Measurements from ENCODE around the gene WFIKKN2.

The WFIKKN2 gene

DNA sequence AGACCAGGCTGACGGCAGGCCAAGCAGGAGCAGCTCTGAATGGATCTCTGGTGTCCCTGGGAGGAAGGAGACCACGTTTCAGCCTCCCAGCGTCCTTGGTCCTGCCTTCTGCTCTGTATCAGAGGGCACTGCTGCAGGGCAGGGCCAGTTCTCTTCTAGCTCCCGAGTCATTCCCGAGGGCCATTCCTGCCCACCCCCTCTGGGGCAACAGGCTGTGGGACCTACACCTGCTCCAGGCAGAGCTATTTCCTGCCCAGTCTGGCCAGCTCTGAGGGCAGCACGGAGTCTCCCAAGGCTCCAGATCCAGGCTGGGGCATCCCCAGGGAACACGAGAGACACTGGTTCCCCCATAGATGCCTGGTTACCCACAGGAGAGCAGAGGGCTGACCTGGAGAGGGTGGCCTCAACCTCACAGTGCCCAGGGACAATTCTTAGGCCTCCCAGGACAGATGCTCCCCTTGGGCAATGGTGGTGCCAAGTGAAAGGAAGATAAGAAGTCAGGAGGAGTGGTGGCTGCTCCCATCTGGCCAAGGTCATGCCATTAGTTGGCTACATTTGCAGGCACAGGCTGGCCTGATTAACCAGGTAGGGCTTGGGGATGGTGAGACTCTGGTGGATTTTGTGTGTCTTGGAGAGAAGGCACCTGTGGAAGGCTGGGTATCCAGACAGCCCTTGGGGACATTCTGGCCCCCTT lies 2.0 kb downstream of the WFIKKN2 start:
- no peak for DNase-seq (ENCODE audit: low spot score)
- TF ChIP-seq, protein P1, sequence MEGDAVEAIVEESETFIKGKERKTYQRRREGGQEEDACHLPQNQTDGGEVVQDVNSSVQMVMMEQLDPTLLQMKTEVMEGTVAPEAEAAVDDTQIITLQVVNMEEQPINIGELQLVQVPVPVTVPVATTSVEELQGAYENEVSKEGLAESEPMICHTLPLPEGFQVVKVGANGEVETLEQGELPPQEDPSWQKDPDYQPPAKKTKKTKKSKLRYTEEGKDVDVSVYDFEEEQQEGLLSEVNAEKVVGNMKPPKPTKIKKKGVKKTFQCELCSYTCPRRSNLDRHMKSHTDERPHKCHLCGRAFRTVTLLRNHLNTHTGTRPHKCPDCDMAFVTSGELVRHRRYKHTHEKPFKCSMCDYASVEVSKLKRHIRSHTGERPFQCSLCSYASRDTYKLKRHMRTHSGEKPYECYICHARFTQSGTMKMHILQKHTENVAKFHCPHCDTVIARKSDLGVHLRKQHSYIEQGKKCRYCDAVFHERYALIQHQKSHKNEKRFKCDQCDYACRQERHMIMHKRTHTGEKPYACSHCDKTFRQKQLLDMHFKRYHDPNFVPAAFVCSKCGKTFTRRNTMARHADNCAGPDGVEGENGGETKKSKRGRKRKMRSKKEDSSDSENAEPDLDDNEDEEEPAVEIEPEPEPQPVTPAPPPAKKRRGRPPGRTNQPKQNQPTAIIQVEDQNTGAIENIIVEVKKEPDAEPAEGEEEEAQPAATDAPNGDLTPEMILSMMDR (IDR thresholded peaks at IDR 0.05; ENCODE audit: extremely low read depth, insufficient read depth, missing control alignments), result no peak
- in situ Hi-C loops (cut with MboI; ENCODE audit: low pct_unique_long_range_greater_than_20kb, low sequenced_read_pairs, unreplicated experiment), result loop anchor here (5.0 kb wide), 1 partner anchor 55 kb away; no protein-coding TSS in a partner anchor

DNA sequence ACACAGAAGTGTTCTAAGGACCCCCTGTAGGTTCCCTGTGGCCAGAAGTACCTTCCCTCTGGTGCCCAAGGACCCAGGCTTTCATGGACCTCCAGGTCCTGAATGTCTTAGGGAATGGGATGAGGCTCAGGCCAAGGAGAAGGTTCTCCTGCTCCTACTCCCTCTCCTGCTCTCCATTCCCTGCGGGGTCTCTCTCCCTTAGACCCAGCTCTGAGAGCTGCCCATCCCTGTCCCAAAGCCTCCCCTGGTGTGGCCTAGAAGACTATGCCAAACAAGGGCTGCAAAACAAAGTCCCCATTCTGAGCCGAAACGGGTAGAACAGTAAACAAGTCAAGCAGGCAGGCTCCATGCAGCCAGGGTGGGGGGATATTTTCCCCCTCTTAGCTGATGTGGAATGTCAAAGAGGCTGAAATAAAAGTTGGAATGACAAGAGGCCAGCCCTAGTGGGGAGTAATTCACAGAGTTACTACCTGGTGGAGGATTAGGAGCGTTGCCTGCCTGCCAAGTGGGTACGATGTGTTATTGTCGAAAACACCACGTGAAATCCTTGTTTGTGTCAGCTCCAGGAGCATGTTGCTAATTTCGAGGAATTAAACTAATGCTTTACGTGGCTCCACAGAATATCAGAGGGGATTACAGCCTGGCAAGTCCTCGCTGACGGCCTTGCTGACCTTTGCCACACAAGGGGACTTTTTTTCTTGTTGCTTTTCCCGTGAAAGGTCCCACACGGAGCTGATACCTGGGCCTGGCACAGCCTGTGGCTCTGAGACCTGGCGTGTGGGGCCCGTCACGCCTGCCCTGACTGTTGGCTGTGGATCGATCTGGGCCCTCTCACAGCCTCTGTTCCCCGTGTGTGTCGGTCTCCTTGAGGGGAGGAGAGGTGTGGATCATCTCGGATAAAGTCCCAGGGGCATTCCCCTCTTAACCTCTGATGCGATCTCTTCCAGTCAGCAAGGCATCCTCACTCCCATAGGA lies 2.9 kb downstream of the WFIKKN2 start:
- peak; percentile 18 for DNase-seq (ENCODE audit: low spot score)
- in situ Hi-C loops (cut with MboI; ENCODE audit: low pct_unique_long_range_greater_than_20kb, low sequenced_read_pairs, unreplicated experiment), result loop anchor here (5.0 kb wide), 1 partner anchor 56 kb away; no protein-coding TSS in a partner anchor
- TF ChIP-seq, protein P1 (IDR thresholded peaks at IDR 0.05; ENCODE audit: extremely low read depth, insufficient read depth, missing control alignments), result no peak

DNA sequence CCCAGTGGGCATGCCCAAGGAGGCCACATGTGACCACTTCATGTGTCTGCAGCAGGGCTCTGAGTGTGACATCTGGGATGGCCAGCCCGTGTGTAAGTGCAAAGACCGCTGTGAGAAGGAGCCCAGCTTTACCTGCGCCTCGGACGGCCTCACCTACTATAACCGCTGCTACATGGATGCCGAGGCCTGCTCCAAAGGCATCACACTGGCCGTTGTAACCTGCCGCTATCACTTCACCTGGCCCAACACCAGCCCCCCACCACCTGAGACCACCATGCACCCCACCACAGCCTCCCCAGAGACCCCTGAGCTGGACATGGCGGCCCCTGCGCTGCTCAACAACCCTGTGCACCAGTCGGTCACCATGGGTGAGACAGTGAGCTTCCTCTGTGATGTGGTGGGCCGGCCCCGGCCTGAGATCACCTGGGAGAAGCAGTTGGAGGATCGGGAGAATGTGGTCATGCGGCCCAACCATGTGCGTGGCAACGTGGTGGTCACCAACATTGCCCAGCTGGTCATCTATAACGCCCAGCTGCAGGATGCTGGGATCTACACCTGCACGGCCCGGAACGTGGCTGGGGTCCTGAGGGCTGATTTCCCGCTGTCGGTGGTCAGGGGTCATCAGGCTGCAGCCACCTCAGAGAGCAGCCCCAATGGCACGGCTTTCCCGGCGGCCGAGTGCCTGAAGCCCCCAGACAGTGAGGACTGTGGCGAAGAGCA lies 4.4 kb downstream of the WFIKKN2 start:
- in situ Hi-C loops (cut with MboI; ENCODE audit: low pct_unique_long_range_greater_than_20kb, low sequenced_read_pairs, unreplicated experiment), result loop anchor here (5.0 kb wide), 1 partner anchor 57 kb away; no protein-coding TSS in a partner anchor
- DNase-seq (ENCODE audit: low spot score), result no peak
- TF ChIP-seq, protein P1 (IDR thresholded peaks at IDR 0.05; ENCODE audit: extremely low read depth, insufficient read depth, missing control alignments), result no peak

DNA sequence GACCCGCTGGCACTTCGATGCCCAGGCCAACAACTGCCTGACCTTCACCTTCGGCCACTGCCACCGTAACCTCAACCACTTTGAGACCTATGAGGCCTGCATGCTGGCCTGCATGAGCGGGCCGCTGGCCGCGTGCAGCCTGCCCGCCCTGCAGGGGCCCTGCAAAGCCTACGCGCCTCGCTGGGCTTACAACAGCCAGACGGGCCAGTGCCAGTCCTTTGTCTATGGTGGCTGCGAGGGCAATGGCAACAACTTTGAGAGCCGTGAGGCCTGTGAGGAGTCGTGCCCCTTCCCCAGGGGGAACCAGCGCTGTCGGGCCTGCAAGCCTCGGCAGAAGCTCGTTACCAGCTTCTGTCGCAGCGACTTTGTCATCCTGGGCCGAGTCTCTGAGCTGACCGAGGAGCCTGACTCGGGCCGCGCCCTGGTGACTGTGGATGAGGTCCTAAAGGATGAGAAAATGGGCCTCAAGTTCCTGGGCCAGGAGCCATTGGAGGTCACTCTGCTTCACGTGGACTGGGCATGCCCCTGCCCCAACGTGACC lies 5.0 kb downstream of the WFIKKN2 start:
- peak; percentile 23 for DNase-seq (ENCODE audit: low spot score)
- in situ Hi-C loops (cut with MboI; ENCODE audit: low pct_unique_long_range_greater_than_20kb, low sequenced_read_pairs, unreplicated experiment), result no loop called here
- TF ChIP-seq, protein P1 (IDR thresholded peaks at IDR 0.05; ENCODE audit: extremely low read depth, insufficient read depth, missing control alignments), result no peak

DNA sequence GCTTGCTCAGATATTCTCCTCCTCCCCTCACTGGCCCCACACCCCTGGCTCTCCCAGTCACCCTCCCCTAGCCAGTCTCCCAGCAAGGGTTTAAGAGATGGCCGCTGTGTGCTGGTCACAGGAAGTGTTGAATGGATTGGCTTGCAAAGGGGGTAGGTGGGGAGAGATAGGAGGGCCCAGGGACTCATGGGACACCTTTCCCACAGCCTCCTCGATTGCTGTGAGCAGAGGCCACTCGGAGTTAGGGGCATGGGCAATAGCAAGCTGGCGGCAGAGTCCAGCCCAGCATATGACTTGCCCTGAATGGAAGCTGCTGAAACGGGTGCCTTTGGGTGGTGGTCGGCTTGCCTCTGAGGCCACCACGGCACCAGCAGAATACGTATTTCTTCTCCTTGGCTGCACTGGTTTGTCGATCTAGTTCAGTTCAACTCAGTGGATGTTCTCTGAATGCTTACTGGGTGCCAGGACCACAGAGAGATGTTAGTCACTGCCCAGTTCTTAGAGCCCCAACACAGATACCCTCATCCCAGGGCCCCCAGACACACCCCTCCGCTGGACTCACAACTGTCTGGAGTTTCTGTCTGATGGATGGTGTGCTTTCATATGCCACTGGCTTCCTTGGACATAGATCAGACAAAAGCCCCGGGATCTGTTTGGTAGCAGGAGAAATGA lies 6.0 kb downstream of the WFIKKN2 start:
- TF ChIP-seq, protein P1 (IDR thresholded peaks at IDR 0.05; ENCODE audit: extremely low read depth, insufficient read depth, missing control alignments), result no peak
- peak; percentile 27 for DNase-seq (ENCODE audit: low spot score)
- in situ Hi-C loops (cut with MboI; ENCODE audit: low pct_unique_long_range_greater_than_20kb, low sequenced_read_pairs, unreplicated experiment), result no loop called here
